CD1c-positive myeloid dendritic cell (primary cell): Measurements from ENCODE around the gene TESK2.
"Not testable (repeated sequence)": the region's sequence is repeated elsewhere in the genome, so short reads cannot be mapped to it uniquely, and the experiment has no call there.

ENCODE experiments used
- DNase-seq: peaks from one replicate; pipeline ENCODE4 v3.0.0-alpha.2; 2016; ENCODE audit errors: extremely low spot score

Gene TESK2

GRCh38 chr1:45490626-45491486 is at the start of gene TESK2:
TSS of gene TESK2 (minus strand) at chr1:45491163. CDS start at chr1:45457785, 33,378 bp downstream.
- DNase-seq, result peak; percentile 98

GRCh38 chr1:45536886-45537285 is 45.9 kb upstream of the TESK2 start:
- no peak for DNase-seq

- no peak for DNase-seq
Observed at GRCh38 chr1:45535988-45536766, 45.2 kb upstream of the TESK2 start.

- no peak for DNase-seq
Observed at GRCh38 chr1:45531873-45532272, 40.9 kb upstream of the TESK2 start.

- no peak for DNase-seq
Observed at GRCh38 chr1:45530632-45531135, 39.7 kb upstream of the TESK2 start.

- DNase-seq, result no peak
Observed at GRCh38 chr1:45526135-45526644, 35.2 kb upstream of the TESK2 start.

GRCh38 chr1:45523975-45524374 is 33.0 kb upstream of the TESK2 start:
- not testable (repeated sequence) for DNase-seq

- not testable (repeated sequence) for DNase-seq
Observed at GRCh38 chr1:45523516-45523915, 32.6 kb upstream of the TESK2 start.

- DNase-seq, result no peak
Observed at GRCh38 chr1:45522324-45523104, 31.6 kb upstream of the TESK2 start.

GRCh38 chr1:45521413-45522323 is 30.7 kb upstream of the TESK2 start, which contains the start of gene PRDX1:
TSS of gene PRDX1 (minus strand) at chr1:45521884. CDS start at chr1:45519043, 2,841 bp downstream.
- peak; percentile 99 for DNase-seq

GRCh38 chr1:45519774-45520173 is 28.8 kb upstream of the TESK2 start:
- not testable (repeated sequence) for DNase-seq

- DNase-seq, result no peak
Observed at GRCh38 chr1:45518910-45519309, 27.9 kb upstream of the TESK2 start.

- not testable (repeated sequence) for DNase-seq
Observed at GRCh38 chr1:45518366-45518765, 27.4 kb upstream of the TESK2 start.

- no peak for DNase-seq
Observed at GRCh38 chr1:45516465-45516864, 25.5 kb upstream of the TESK2 start.

GRCh38 chr1:45516036-45516435 is 25.1 kb upstream of the TESK2 start:
- DNase-seq, result no peak

- not testable (repeated sequence) for DNase-seq
Observed at GRCh38 chr1:45513532-45514260, 22.7 kb upstream of the TESK2 start.

- DNase-seq, result peak; percentile 81
Observed at GRCh38 chr1:45512641-45513054, 21.7 kb upstream of the TESK2 start.

- DNase-seq, result no peak
Observed at GRCh38 chr1:45510972-45511527, 20.1 kb upstream of the TESK2 start.
